NCI-H2196 (cell line): Measurements from ENCODE around the gene SMYD1.

Source experiments
- DNase-seq: peaks from one replicate; lab custom pipeline; 2025; ENCODE audit not compliant: unreplicated experiment; lab: John Stamatoyannopoulos, UW

SMYD1 gene

GRCh38 chr2:88121678-88122077 is 54.1 kb downstream of the SMYD1 start:
- DNase-seq, result no peak

GRCh38 chr2:88122141-88122884 is 54.7 kb downstream of the SMYD1 start:
- no peak for DNase-seq

DNA sequence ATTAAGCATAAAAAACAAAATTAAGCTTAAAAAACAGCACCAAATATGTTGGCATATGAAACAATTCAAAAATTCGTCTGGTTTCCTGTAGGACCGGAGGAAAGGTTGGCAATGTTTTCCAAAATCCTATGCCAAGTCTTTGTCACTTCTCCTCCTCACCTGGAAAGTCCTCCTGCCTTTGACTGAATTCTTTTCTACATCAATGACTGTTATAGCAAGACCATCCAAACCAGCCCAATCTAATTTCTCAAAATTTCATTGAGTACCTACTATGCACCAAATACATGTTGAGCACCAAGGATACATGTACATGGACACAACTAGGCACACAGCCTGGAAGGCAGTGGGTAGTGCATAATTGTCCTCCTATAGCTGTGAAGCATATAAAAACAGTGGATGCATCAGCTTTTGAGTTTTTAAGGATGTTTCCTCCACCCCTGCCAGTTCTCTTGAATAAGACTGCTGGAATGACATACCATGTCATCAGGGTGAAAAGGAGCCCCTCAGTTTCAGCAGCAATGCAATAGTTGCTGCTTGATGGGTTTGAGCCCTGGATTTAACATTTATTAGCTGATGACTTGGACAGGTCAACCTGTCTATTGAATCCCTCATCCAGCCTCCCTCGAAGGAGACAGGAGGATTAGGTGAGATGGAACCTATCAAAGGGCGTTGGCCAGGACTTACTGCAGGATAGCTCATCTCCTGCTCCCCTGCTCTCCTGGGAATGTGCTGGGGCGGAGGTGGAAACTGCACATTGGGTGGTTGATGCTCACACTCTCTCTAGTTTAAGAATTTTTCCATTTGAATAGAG is 55.7 kb downstream of the SMYD1 start:
- DNase-seq, result no peak

GRCh38 chr2:88123975-88124917 is 56.6 kb downstream of the SMYD1 start:
- DNase-seq, result no peak

- DNase-seq, result no peak
Measured at GRCh38 chr2:88125344-88125923, 57.8 kb downstream of the SMYD1 start.

GRCh38 chr2:88125924-88126771 is 58.5 kb downstream of the SMYD1 start:
- DNase-seq, result no peak

- DNase-seq, result no peak
Measured at GRCh38 chr2:88126772-88127637, 59.4 kb downstream of the SMYD1 start.

GRCh38 chr2:88127638-88127887 is 59.9 kb downstream of the SMYD1 start:
- DNase-seq, result no peak

GRCh38 chr2:88127888-88128653 is 60.4 kb downstream of the SMYD1 start, which contains the start of gene FABP1:
Gene FABP1 (minus strand): TSS chr2:88128062. CDS start chr2:88128017, 45 bp downstream.
- DNase-seq, result no peak

- DNase-seq, result no peak
Measured at GRCh38 chr2:88128654-88129312, 61.2 kb downstream of the SMYD1 start.

GRCh38 chr2:88129313-88129959 is 61.8 kb downstream of the SMYD1 start:
- DNase-seq, result no peak

- no peak for DNase-seq
Measured at GRCh38 chr2:88131201-88131998, 63.8 kb downstream of the SMYD1 start.

GRCh38 chr2:88131999-88132368 is 64.4 kb downstream of the SMYD1 start:
- no peak for DNase-seq

- no peak for DNase-seq
Measured at GRCh38 chr2:88133875-88134274, 66.2 kb downstream of the SMYD1 start.

DNA sequence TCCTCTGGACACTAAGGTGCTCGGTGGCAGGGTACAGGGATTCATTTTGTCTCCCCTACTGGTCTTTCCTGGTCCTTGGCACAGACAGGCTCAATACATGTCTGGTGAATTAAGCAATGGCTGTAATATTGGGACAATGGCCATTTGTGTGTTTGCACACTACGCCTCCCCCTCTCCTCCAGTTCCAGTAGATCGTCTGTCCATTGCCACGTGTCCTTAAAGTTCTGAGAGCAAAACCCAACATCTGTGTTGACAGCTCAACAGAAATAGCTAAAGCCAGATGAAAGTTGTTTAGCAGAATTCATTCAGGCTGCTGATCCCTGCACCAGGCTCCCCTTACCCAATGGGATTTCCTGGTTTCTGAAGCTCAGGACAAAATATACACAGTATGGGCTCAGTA is 69.2 kb downstream of the SMYD1 start:
- DNase-seq, result no peak

DNA sequence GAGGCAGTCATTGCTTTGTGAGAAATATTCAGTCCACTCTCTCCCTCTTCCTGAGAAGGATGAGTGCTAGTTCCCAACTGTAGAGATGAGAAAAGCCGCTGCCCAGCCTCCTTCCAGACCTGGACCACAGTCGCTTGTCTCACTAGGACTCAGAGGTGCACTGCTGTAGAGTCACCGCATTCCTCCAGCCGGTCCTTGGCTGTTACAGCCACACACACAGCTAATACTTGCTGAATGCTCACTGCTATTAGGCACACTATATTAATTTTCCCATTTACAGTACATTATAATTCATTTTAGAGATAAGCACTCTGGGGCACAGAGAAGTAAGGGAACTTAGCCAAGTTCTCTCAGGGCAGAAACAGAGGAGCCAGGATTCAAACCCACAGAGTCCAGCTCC is 70.2 kb downstream of the SMYD1 start:
- no peak for DNase-seq

DNA sequence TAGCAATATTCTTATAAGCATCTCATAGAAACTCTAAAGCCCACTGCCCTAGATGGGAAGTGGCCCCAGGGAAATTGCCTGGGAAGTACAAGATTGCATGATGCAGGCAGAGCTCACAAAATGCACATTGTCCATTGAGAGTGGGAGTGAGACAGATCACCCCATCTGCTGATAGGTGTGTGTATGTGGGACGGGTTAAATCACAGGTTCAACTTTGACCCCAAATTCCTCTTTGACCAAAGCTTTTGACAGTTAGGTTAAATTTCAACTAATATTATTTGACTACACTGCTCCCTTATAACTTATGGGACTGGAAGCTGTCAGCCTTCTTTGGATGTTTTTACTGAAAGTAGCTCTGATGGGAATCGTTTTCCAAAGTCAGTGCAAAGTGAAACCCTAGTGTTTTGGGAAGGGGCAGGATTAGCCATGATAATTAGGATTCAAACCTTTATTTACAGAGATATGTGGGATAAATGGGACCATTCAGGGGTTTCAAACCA is 71.6 kb downstream of the SMYD1 start:
- no peak for DNase-seq
